ENCODE measurements around the gene MUCL3.

DNA sequence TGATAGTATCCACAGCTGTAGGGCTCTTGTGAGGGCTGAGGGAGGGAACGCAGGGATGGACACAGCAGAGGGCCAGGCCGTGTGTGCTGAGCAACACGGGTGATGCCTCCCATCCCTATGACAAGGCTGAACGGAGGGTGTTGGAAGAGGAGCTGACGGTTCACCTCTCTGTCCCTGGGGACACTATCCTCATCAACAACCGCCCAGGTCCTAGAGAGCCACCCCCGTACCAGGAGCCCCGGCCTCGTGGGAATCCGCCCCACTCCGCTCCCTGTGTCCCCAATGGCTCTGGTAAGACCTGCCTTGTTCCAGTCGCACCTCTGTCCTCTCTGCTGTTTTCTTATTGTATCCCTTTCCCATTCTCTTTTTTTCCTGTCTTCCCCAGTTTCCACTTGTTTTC is 46.4 kb upstream of the MUCL3 start:
- TF ChIP-seq, protein P1, sequence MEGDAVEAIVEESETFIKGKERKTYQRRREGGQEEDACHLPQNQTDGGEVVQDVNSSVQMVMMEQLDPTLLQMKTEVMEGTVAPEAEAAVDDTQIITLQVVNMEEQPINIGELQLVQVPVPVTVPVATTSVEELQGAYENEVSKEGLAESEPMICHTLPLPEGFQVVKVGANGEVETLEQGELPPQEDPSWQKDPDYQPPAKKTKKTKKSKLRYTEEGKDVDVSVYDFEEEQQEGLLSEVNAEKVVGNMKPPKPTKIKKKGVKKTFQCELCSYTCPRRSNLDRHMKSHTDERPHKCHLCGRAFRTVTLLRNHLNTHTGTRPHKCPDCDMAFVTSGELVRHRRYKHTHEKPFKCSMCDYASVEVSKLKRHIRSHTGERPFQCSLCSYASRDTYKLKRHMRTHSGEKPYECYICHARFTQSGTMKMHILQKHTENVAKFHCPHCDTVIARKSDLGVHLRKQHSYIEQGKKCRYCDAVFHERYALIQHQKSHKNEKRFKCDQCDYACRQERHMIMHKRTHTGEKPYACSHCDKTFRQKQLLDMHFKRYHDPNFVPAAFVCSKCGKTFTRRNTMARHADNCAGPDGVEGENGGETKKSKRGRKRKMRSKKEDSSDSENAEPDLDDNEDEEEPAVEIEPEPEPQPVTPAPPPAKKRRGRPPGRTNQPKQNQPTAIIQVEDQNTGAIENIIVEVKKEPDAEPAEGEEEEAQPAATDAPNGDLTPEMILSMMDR (IDR thresholded peaks at IDR 0.05): no peak
- TF ChIP-seq POLR2A (IDR thresholded peaks at IDR 0.05) (no peak), POLR2AphosphoS5 (IDR thresholded peaks at IDR 0.05) (no peak)
